ENCODE measurements around the gene PPBP. TPM values are rescaled to one million over a fixed set of nuclear protein-coding genes. Genes with fewer than 3 reads are reported as not detected.

Gene PPBP
- total RNA-seq, 1 experiment from 2014 or later = not detected

DNA sequence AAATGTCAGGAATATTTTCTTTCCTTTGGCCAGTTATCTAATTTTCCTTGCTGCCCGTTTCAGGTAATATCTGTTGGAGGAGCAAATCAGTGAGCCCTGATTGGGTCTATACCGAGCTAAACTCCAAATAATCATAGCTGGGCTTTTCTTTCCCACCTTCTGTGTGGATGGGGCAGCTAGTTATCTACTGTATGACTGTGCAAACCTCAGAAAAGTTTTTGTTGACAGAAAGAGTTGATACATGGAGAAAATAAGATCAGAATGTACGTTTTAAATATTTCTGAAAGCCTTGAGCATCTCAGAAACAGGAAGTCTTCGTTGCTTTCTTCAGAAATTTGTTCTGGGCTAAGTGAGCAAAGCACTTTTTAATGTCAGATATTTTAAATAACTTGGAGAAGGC, 16.7 kb upstream of the PPBP start:
- H3K27ac ChIP-seq (ENCODE audit: low read depth, low read length) = no peak overlapping the region
- CTCF ChIA-PET = no interaction called here
- BruUV-seq (replicated peaks) = no TSS peak

More for the DNA sequence above, 16.7 kb upstream of the PPBP start:
- Histone ChIP-seq H4K20me1 (ENCODE audit: insufficient read depth) (no peaks in the 10 kb centered on the region), H3K27me3 (ENCODE audit: insufficient read depth, low read length) (no peaks in the 10 kb centered on the region), H3K4me2 (ENCODE audit: low read length) (no peak overlapping the region), H3K9ac (ENCODE audit: low read length) (no peak overlapping the region), H3K4me3 (replicated peaks in 1 of 2; ENCODE audit: low read depth in 1 of 2, low read length in 2 of 2) (no peak overlapping the region), H3K79me2 (ENCODE audit: insufficient read depth, low read length) (no peaks in the 10 kb centered on the region), H2AFZ (ENCODE audit: low read depth, low read length, poor library complexity, severe bottlenecking) (no peak overlapping the region), H3K36me3 (ENCODE audit: control insufficient read depth in 1 of 2, insufficient read depth in 2 of 2, low read length in 2 of 2) (no peaks in the 10 kb centered on the region), H3K9me2 (ENCODE audit: insufficient read depth) (no peaks in the 10 kb centered on the region), H3K4me1 (ENCODE audit: control insufficient read depth in 1 of 2, insufficient read depth in 2 of 2, low read length in 2 of 2) (no peaks in the 10 kb centered on the region), H3K9me3 (ENCODE audit: control insufficient read depth in 1 of 2, insufficient read depth in 1 of 2, low read depth in 1 of 2, low read length in 2 of 2) (no peaks in the 10 kb centered on the region)
- TF ChIP-seq CEBPB (IDR thresholded peaks at IDR 0.05; ENCODE audit: low read depth) (no peak), ZNF274 (IDR thresholded peaks at IDR 0.05; ENCODE audit: low read depth, low read length) (no peak), ATF3 (IDR thresholded peaks at IDR 0.05) (no peak), ELF1 (IDR thresholded peaks at IDR 0.05; ENCODE audit: borderline replicate concordance, low read depth) (no peak), REST (IDR thresholded peaks at IDR 0.05; ENCODE audit: low read depth) (no peak), YY1 (IDR thresholded peaks at IDR 0.05; ENCODE audit: extremely low read depth, insufficient replicate concordance, low read depth, low read length) (no peak), TCF7L2 (IDR thresholded peaks at IDR 0.05; ENCODE audit: borderline replicate concordance, extremely low read depth, insufficient read depth, insufficient read length) (no peak), ZFX (IDR thresholded peaks at IDR 0.05) (no peak), POLR2AphosphoS5 (IDR thresholded peaks at IDR 0.05; ENCODE audit: low read depth, low read length) (no peak), JUND (IDR thresholded peaks at IDR 0.05) (no peak), EGR1 (IDR thresholded peaks at IDR 0.05; ENCODE audit: low read depth) (no peak), POLR2A (IDR thresholded peaks at IDR 0.05; ENCODE audit: borderline replicate concordance, extremely low read depth, insufficient read depth, insufficient read length) (no peak)
- TF ChIP-seq, protein P1, sequence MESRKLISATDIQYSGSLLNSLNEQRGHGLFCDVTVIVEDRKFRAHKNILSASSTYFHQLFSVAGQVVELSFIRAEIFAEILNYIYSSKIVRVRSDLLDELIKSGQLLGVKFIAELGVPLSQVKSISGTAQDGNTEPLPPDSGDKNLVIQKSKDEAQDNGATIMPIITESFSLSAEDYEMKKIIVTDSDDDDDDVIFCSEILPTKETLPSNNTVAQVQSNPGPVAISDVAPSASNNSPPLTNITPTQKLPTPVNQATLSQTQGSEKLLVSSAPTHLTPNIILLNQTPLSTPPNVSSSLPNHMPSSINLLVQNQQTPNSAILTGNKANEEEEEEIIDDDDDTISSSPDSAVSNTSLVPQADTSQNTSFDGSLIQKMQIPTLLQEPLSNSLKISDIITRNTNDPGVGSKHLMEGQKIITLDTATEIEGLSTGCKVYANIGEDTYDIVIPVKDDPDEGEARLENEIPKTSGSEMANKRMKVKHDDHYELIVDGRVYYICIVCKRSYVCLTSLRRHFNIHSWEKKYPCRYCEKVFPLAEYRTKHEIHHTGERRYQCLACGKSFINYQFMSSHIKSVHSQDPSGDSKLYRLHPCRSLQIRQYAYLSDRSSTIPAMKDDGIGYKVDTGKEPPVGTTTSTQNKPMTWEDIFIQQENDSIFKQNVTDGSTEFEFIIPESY (IDR thresholded peaks at IDR 0.05; ENCODE audit: extremely low read depth, insufficient replicate concordance, low read length) = no peak
- intact Hi-C loops (cut with micrococcal nuclease) = no loop called here
- POLR2A ChIA-PET = no interaction called here
- ATAC-seq = no peak
- RAD21 ChIA-PET (ENCODE audit: low non-redundant PET in 1 of 2, low total read pairs in 2 of 2, uncharacterized antibody in 2 of 2, unreplicated experiment in 2 of 2) = no interaction called here
- DNase-seq (ENCODE audit: low read depth, low spot score) = no peak
